HS-27A (cell line): ENCODE data around the gene SLC17A3.

Experiments used
- DNase-seq: peaks from one replicate; pipeline ENCODE4 v3.0.0-alpha.2; 2012; ENCODE audit warnings: low read depth, missing footprints

SLC17A3 gene

GRCh38 chr6:25889877-25890853 is 16.1 kb upstream of the SLC17A3 start:
- DNase-seq, result peak; percentile 36

- no peak for DNase-seq
Measured at GRCh38 chr6:25888626-25889025, 14.6 kb upstream of the SLC17A3 start.

DNA sequence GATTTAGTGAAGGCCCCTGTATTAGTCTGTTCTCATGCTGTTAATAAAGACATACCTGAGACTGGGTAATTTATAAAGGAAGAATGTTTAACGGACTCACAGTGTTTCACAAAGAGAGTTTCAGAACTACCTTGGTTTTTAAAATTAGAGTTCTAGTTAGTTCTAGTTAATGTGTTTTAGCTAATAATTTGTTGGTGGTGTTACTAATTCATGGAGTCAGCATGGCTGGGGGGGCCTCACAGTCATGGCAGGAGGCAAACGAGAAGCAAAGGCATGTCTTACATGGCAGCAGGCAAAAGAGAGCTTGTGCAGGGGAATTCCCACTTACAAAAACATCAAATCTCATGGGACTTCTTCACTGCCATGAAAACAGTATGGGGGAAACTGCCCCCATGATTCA is 12.0 kb upstream of the SLC17A3 start:
- no peak for DNase-seq

GRCh38 chr6:25883991-25884390 is 9.9 kb upstream of the SLC17A3 start:
- peak; percentile 71 for DNase-seq

DNA sequence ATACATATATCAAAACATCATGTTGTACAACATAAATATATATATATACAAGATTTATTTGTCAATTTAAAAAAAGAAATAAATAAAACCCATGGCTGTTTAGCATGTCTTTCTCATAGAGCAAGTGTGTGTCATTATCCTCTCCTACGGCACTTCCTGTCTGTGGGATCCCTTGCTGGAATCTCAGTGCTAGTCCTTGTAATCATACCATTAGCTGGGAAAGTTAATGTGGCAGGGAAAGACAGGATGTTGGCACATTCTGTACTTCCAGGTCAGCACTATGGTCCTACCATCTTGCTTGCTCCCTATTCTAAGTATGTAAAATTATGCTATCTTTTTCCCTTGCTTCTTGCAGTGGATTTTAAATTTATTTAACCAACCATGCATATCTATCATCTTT is 9.5 kb upstream of the SLC17A3 start:
- DNase-seq, result no peak

DNA sequence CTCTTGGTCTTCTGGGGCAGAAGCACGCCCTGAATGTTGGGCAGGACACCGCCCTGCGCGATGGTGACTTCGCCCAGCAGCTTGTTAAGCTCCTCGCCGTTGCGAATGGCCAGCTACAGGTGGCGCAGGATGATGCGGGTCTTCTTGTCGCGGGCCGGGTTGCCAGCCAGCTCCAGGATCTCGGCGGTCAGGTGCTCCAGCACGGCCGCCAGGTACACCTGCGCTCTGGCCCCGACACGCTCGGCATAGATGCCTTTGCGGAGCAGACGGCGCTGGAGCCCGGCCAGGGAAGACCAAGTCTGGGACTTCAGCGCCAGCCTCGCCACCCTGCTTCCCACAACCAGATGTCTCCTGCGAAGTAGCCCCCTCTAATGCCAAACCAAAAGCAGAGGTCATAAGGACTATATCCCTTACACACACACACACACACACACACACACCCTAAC is 8.0 kb upstream of the SLC17A3 start:
- DNase-seq, result no peak

DNA sequence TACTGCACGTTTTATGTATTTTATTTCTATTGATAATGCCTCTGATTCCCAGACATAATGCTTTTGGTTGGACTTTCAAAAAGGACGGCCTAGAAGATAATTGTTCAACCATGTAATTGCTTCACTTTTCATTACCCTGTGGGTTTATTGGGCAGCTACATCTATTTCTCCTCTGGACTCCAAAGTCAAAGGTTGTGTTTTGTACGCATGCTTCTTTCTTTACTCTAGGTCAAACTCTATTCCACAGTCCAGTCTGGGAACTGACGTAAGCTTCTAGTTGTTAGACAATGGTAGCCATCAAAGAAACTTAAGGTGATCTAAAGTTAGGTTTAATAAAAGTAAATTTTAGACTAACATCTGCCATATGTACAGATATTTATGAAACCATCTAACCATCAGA is 6.6 kb upstream of the SLC17A3 start:
- no peak for DNase-seq

- no peak for DNase-seq
Measured at GRCh38 chr6:25878721-25879322, 4.8 kb upstream of the SLC17A3 start.

GRCh38 chr6:25875926-25876602 is 2.0 kb upstream of the SLC17A3 start:
- no peak for DNase-seq

GRCh38 chr6:25875563-25875905 is 1.5 kb upstream of the SLC17A3 start:
- DNase-seq, result no peak

DNA sequence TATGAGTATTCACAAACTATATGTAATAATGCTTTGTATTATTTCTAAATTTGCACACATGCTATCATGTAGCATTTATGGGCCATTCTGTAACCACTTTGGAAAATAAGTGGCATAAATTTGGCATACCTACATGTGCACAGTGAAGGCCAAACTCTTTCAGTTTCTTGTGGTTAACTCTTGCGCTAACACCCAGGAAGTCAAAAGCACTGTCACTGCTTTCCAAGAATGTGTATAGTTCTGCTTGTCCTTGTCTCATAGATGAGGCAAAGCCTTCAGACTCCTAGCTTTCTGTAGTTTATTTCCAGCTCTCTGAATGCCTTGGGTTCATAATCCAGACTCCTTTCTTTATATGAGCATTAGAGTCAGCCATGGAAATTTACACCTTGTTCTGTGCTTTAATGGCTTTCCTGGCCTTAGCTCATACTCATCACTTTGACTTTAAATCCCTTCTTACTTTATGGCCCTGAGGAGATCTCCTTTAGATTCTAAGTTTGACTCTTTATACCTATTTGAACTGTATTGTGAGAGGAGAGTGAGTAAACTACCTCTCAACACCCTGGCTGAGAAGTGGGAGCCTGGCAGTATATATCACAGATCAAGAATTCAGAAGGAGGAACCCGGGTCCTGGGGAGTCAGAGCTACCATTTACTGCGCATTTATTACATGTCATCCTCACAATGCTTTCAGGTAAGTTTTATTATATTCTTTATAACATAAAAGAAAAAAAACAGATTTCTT is 949 bp upstream of the SLC17A3 start:
- no peak for DNase-seq

- no peak for DNase-seq
Measured at GRCh38 chr6:25872814-25873213, 1.2 kb downstream of the SLC17A3 start.

- no peak for DNase-seq
Measured at GRCh38 chr6:25869840-25870239, 4.2 kb downstream of the SLC17A3 start.

DNA sequence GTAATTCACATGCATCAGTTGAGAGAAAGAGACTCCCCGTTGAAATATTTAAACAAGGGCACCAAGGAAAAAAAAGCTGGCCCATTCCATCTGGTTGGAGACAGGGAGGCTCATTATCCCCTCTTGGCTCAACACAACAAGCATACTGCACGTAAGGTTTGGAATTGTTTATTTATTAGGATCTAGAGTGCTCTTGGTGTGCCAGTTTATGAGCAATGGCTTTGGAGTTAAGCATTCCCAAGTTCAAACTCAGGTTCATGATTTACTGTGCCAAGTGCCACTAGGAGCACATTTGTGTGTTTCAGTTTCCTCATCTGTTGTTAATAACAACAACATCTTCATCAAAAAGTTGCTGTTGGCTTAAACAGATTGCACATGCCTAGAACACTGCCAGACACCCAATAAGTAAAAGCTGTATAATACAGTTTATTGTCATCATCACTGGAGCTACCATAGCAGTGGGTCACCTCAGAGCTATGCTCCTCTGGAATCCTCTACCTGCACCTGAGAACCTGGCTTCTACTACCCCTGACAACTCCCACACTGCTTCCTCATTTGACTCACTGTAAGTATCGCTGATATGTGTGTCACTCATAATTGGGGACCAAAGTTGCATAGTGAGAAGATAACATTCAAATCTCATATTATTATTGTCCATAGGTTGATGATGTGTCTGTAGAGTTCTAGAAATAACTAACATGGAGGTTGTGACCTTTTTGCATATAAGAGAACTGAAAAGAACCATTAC is 5.4 kb downstream of the SLC17A3 start:
- no peak for DNase-seq

- no peak for DNase-seq
Measured at GRCh38 chr6:25866011-25866410, 8.0 kb downstream of the SLC17A3 start.

DNA sequence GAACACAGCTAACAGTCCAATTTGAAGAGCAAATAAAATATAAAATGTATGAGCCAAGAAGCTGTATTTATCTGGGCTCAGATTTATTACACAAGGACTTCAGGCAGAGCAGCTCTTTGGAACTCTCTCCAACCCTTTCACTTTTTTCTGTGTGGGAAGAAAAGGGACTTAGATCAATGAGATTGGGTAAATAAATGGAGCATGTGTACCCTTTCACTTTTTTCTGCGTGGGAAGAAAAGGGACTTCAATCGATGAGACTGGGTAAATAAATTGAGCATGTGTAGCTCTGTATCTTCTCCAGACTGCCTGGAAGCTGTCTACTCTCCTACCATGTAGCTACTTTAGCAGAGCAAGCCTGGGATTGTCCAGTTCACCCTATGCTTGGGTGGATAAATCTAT is 10.7 kb downstream of the SLC17A3 start:
- DNase-seq, result no peak

DNA sequence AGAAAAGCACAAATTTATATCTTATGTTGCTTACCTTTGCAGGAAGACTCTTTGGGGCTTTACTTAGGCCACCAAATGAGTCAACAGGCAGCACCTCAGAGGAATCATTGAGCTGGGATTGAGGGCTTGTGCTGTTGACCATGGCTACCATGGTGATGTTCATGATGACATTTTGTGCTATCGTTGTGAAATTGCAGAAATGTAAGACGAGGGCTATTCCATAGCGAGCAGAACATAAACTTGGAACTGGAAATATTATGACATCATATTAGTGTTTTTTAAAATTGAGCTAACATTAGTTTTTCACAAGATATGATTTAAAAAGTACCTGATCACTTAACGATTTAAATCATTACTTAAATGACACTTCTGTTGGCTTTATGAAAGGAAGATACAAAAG is 11.8 kb downstream of the SLC17A3 start:
- DNase-seq, result no peak

DNA sequence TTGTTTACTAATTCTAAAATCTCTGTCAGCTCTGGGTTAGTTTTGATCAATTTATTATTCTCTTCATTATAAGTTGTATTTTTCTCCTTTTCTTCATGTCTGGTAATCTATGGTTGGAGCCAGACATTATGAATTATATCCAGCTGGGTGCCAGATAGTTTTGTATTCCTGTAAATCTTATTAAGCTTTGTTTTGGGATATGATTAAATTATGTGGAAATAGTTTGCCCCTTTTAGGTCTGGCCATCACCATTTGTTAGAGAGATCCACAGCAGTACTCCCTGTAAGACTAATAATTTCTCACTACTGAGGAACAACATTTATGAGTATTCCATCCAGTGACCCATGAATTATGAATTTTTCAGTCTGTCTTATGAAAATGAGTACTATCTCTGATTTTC is 21.3 kb downstream of the SLC17A3 start:
- DNase-seq, result no peak

GRCh38 chr6:25851961-25852360 is 22.1 kb downstream of the SLC17A3 start:
- no peak for DNase-seq

GRCh38 chr6:25844518-25844917 is 29.5 kb downstream of the SLC17A3 start:
- no peak for DNase-seq

DNA sequence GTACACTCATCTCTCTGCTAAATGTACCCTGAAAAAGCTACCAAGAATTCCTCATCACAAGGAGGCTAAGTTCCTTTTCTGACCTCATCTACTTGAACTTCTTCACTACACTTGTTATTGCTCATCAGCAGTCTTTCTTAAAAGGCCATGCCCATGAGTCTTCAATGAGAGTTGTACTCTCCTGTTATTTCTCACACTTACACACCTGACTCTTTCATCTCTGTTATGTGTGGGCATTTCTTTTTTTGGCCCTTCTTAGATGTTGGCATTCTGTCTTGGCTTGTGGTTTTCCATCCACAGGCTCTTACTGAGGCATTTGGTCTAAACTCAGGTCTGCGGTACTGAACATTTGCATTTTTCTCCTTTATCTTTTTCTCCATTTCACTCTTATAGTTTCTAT is 31.5 kb downstream of the SLC17A3 start:
- no peak for DNase-seq
